ENCODE results near the gene IL21R.
A peak's percentile ranks its signal among the peaks of the same experiment; 100 is the strongest.
"Not testable (repeated sequence)": the region's sequence is repeated elsewhere in the genome, so short reads cannot be mapped to it uniquely, and the experiment has no call there.

Gene IL21R

GRCh38 chr16:27428026-27428785 lies 26.2 kb downstream of the IL21R start:
- no peak for DNase-seq (ENCODE audit: low read depth)

GRCh38 chr16:27429330-27429871 lies 27.4 kb downstream of the IL21R start:
- no peak for DNase-seq (ENCODE audit: low read depth)

- DNase-seq (ENCODE audit: low read depth) = no peak
Measured at GRCh38 chr16:27429981-27430441, 28.0 kb downstream of the IL21R start.

GRCh38 chr16:27430512-27430911 lies 28.5 kb downstream of the IL21R start:
- DNase-seq (ENCODE audit: low read depth) = no peak

GRCh38 chr16:27430923-27431484 lies 29.0 kb downstream of the IL21R start:
- no peak for DNase-seq (ENCODE audit: low read depth)

- DNase-seq (ENCODE audit: low read depth) = no peak
Measured at GRCh38 chr16:27431773-27432532, 30.0 kb downstream of the IL21R start.

- DNase-seq (ENCODE audit: low read depth) = no peak
Measured at GRCh38 chr16:27432558-27432957, 30.6 kb downstream of the IL21R start.

- not testable (repeated sequence) for DNase-seq (ENCODE audit: low read depth)
Measured at GRCh38 chr16:27433191-27433590, 31.2 kb downstream of the IL21R start.

GRCh38 chr16:27433636-27434035 lies 31.7 kb downstream of the IL21R start:
- DNase-seq (ENCODE audit: low read depth) = no peak

- DNase-seq (ENCODE audit: low read depth) = no peak
Measured at GRCh38 chr16:27434141-27435051, 32.4 kb downstream of the IL21R start.

GRCh38 chr16:27435146-27435545 lies 33.2 kb downstream of the IL21R start:
- not testable (repeated sequence) for DNase-seq (ENCODE audit: low read depth)

GRCh38 chr16:27436065-27436464 lies 34.1 kb downstream of the IL21R start:
- no peak for DNase-seq (ENCODE audit: low read depth)

- no peak for DNase-seq (ENCODE audit: low read depth)
Measured at GRCh38 chr16:27436921-27437650, 35.1 kb downstream of the IL21R start.

- no peak for DNase-seq (ENCODE audit: low read depth)
Measured at GRCh38 chr16:27437946-27438345, 36.0 kb downstream of the IL21R start.

- no peak for DNase-seq (ENCODE audit: low read depth)
Measured at GRCh38 chr16:27439271-27440018, 37.5 kb downstream of the IL21R start.

- no peak for DNase-seq (ENCODE audit: low read depth)
Measured at GRCh38 chr16:27441276-27441675, 39.3 kb downstream of the IL21R start.

GRCh38 chr16:27441998-27442397 lies 40.0 kb downstream of the IL21R start:
- no peak for DNase-seq (ENCODE audit: low read depth)

GRCh38 chr16:27444015-27444414 lies 42.0 kb downstream of the IL21R start:
- DNase-seq (ENCODE audit: low read depth) = peak; percentile 58

- no peak for DNase-seq (ENCODE audit: low read depth)
Measured at GRCh38 chr16:27444470-27444869, 42.5 kb downstream of the IL21R start.

GRCh38 chr16:27445502-27446175 lies 43.7 kb downstream of the IL21R start:
- no peak for DNase-seq (ENCODE audit: low read depth)
